Stimulated activated CD8-positive, alpha-beta memory T cell treated with anti-CD3 and anti-CD28 coated beads, Interleukin-15, amount 100 ng/mL, for 48 hours (primary cell): Measurements from ENCODE around the gene ALX4.

Experiments used
- DNase-seq, 2 donors: peaks; one replicate each; pipeline ENCODE4 v3.0.0-alpha.2; 2020; ENCODE audit warnings: low read depth in 2 of 2

The ALX4 gene

DNA sequence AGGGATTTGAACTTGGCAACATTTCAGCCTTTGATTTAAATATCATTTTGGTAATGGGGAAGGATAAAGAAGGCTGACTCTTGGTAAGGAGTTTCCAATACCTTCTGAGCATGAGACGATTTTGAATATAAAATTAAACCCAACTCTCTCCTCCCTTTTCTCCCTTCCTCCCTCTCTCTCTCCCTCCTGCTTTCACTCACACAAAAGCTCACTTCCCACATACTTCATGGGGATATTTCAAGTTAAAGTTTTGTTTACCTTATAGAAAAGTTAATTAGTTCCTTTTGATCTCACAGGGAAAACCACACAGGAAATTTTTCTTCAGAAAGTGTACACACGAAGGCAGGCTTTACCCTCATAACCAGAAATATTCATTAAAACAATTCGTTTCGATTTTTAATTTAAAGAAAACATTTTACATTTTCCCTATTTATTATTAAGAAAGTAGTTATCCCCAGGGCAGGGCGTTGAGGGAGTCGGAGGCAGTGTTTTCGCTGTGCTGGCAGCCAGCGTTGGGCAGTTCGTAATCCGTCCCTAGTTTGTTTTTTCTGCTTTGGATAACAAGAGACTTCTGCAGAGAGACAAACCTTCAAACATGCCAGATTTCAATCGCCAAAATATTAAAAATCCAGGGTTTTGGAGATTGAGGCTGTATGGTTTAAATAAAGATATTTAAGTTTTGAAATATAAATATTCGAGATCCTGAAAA, 25.3 kb upstream of the ALX4 start:
- DNase-seq: no peak

- no peak for DNase-seq
Measured at GRCh38 chr11:44334356-44335004, 24.5 kb upstream of the ALX4 start.

- DNase-seq: no peak
Measured at GRCh38 chr11:44333271-44334218, 23.6 kb upstream of the ALX4 start.

- DNase-seq: no peak
Measured at GRCh38 chr11:44332665-44333064, 22.7 kb upstream of the ALX4 start.

DNA sequence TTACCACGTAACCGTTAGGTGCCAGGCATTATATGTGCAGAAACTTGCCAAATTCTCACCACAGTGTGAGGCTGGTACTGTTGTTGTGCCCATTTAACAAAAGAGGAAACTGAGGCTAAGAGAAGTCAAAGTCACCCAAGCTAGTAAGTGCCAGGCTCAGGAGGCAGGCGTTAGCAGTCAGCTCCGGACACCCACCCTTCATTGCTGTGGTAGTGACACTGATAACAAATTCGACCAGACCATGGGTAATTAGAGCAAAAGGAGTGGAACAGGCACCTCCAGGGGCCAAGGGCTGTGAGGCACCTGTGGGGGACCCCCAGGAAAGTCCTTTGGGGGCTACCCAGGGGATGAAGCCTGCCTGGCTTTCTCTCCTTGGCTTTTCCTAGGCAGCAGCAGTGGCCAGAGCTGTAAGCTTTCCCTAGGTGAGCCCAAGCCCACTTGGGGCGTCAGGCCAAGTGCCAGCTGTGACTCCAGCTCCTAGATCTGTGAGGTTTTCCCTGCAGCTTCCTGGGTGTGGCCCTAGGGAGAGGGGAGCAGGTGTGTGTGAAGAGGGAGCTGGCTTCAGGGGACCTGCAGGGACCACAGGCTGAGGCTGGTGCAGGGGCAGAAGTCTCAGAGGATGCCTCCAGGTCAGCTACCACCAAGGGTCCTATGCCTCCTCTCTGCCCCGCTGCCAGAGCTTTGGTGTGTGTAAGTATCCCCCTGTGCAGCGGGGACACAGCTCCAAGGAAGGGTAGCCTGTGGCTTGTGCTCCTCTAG, 19.7 kb upstream of the ALX4 start:
- no peak for DNase-seq

- DNase-seq: no peak
Measured at GRCh38 chr11:44328138-44328660, 18.3 kb upstream of the ALX4 start.

DNA sequence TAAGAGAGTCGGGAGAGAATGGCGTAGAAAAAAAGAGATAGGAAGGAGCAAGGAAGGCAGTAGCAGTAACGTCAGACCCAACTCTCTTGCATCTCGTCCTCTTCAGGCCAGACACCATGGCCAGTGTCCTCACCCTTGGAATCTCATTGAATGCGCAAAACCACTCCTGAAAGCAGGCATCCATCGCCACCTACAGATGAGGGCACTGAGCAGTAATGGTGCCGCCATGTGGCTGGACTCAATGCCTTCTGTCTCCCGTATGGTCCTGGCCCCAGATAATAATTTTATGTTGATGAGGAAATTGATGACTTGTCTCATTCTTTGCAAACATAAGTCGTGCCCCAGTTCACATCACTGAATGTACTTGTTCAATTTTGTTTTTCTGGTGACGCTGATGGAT, 17.8 kb upstream of the ALX4 start:
- no peak for DNase-seq

GRCh38 chr11:44326615-44327475, 16.9 kb upstream of the ALX4 start:
- no peak for DNase-seq

- no peak for DNase-seq
Measured at GRCh38 chr11:44325698-44326097, 15.8 kb upstream of the ALX4 start.

DNA sequence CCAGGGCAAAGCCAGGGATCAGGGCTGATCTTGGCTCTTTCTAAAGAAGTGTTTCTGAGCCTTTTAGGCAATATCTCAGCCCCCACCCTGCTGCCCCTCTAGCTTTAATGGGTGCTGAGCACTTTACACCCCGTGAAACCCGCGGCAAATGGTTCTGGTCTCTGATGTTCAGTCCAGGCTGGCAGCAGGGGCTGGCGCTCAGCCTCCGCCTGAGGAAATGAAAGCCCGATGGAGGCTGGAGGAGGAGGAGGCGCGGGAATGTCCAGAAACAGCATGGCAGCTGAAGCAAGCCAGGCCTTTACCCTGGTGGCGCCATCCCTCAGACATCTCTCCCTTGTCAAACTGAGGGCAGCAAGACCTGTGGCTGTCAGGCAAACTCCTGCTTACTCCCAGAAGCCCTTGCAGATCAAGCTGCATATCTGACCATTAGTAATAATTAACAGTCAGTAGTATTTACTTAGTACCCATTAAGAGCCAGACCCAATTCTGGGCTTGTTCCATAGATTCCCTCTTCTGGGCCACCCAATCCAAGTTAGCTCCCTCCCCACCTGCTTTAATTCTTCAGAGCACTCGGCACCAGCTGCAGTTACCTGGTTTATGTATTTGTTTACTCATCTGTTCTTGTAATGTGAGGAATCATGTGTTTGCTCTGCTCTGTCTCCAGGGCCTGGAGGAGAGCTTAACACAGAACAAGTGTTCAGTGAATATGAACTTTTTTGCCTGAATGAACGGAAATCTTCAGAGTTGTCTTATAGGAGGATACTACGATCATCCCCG, 15.0 kb upstream of the ALX4 start:
- no peak for DNase-seq

GRCh38 chr11:44324222-44324621, 14.3 kb upstream of the ALX4 start:
- DNase-seq: no peak

- no peak for DNase-seq
Measured at GRCh38 chr11:44322243-44322642, 12.3 kb upstream of the ALX4 start.

DNA sequence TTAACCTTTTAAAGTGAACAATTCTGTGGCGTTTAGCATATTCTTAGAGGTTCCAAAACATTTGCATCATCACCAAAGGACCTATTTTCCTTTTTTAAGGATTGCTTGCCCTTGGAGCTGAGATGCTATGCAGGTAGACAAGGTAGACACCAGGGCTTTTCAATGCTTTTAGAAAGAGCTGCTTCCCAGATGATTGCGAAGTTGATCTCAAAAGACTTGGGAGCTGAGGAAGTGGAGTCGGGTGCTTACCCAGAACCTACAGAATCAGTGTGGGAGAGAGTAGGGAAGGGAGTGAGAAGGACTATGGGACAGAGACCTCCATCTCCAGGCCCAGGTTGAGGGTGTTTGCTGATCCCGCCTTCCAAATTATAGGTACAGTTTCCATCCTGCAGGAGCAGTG, 11.1 kb upstream of the ALX4 start:
- no peak for DNase-seq

DNA sequence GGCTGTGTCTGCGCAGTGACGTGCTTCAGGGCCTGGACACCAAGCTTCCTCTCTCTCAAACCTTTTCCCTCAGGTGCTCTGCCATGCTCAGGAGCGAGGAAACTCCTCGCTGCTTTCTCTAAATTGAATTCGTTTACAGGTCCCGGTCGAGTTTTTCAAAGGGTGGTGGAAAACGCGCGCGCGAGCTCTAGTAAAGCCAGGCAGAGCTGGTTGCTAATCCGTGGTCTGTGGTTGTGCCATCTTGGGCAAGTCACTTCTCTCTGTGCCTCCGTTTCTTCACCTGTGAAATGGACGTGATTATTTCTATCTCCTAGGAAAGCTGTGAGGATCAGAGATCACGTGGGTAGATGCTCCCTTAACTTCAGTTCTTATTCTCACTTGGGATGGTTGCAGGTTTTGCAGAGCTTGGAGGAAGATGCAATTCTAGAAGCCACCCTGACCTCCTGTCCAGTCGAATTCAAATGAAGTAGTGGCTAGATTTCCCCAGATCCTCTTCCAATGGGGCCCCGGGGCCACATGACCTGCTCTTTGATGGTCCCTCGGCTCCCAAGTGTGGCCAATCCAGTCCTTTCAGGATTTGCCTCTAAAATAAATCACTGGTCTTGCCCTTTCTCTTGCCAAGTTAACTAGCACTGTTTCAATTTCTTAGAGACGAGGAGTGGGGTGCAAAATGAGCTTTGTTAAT, 10.5 kb upstream of the ALX4 start:
- no peak for DNase-seq

- no peak for DNase-seq
Measured at GRCh38 chr11:44319552-44320288, 9.8 kb upstream of the ALX4 start.

GRCh38 chr11:44319170-44319551, 9.2 kb upstream of the ALX4 start:
- DNase-seq: no peak

- DNase-seq: no peak
Measured at GRCh38 chr11:44318369-44318768, 8.4 kb upstream of the ALX4 start.

DNA sequence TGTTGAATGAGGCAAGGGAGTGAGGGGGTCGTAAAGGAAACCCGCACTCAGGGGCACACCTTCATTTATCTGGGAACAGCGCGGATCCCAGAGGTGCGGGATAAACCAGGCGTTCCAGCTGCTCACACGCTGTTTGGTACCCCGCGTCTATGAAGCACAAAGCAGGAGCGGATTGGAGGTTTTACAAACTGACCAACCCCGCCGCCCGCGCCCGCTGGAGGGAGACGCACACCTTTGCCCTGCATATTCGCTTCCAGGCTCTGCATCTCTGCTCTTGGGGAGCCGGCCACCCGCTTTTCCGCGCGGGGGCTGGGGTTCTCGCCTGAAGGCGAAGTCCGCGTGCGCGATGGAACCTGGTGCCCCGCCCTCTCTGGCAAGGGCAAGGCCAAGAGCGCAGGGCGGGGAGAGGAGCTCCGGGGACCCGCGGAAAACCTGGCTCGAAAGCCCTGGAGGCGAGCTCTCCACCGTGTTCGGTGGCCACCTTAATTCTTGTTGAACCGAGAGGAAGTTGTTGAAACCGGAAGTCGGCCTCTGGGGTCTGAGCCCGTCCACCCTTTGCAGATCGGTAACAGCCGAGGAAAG, 6.8 kb upstream of the ALX4 start:
- DNase-seq: no peak
